Mucosa of descending colon (tissue), 3 donors: ENCODE data around the gene RCAN3. TPM values are rescaled to one million over a fixed set of nuclear protein-coding genes. Genes with fewer than 3 reads are reported as not detected.
A peak's percentile ranks its signal among the peaks of the same experiment; 100 is the strongest.
"Not testable (repeated sequence)": the region's sequence is repeated elsewhere in the genome, so short reads cannot be mapped to it uniquely, and the experiment has no call there.

Experiments
- ATAC-seq: fragments of 200-7000 bp; cut with Tn5 transposase; one replicate; pipeline ENCODE4 v1.9.1; 2020; ENCODE audit warnings: mild to moderate bottlenecking, moderate library complexity
- DNase-seq, 3 donors: peaks; one replicate each; pipeline ENCODE4 v3.0.0-alpha.2; 2020
- H3K36me3 ChIP-seq: fragments of 200-600 bp; one replicate; pipeline ENCODE4 v1.8.0; 2021; ENCODE audit warnings: low read depth, mild to moderate bottlenecking
- H3K4me1 ChIP-seq: fragments of 200-600 bp; one replicate; pipeline ENCODE4 v1.8.0; 2021; ENCODE audit warnings: low read depth, mild to moderate bottlenecking
- H3K4me3 ChIP-seq: fragments of 200-600 bp; one replicate; pipeline ENCODE4 v1.8.0; 2021; ENCODE audit warnings: mild to moderate bottlenecking
- H3K9me3 ChIP-seq: fragments of 200-600 bp; one replicate; pipeline ENCODE4 v1.8.0; 2021; ENCODE audit warnings: mild to moderate bottlenecking
- intact Hi-C, 2 donors: fragments of 100-400 bp; cut with DNase I in 1 of 2; cut with micrococcal nuclease in 1 of 2; formaldehyde crosslinking; loops; one replicate each; pipeline versions ENCODE4 v1.11.0 to v1.11.1; 2022; cut with DNase I, micrococcal nuclease
- total RNA-seq, 3 donors: library from RNA; stranded (reverse); fragmentation: NEBNext Ultra II Directional in 2 of 3; extraction: Animal tissue kit (Norgen Biotek cat#: 25700) in 2 of 3; gene quantifications; one replicate each; pipeline versions ENCODE4 v1.2.1 to v1.2.4, GENCODE V29; 2021 to 2023
- TF ChIP-seq, protein P1 (sequence below): fragments of 200-600 bp; IDR thresholded peaks from one replicate; pipeline ENCODE4 v1.8.0; 2022; ENCODE audit warnings: antibody characterized with exemption, mild to moderate bottlenecking
- donor health status: DM: no; HTN: no; CAD: no; lungs with moderate emphysema.
- donor health status: DM: no; HTN: no; CAD: no.
- donor health status: DM: no; HTN: yes; CAD: no.

Gene RCAN3
- total RNA-seq, 3 donors from 2014 or later = 9.2 to 15.0 (median 12.8) TPM

DNA sequence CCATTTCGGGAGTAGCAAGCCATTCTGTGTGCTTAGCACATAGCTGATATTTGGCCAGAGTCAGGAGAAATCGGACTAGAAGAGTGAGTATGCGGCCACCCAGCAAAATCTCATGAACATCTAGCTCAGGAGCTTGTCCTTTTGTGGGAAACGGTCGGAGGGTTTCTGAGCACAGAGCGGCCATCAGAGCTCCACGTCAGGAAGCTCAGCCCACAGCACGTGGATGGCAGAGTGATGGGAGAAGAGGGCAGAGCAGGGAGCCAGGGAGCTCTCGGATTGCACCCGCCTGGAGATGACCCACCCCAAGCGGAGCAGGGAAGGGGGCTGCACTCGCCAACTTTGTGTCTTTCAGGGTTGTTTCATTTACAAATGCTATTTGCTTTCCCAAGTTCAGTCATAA lies 13.9 kb downstream of the RCAN3 start:
- ATAC-seq (no peak), DNase-seq (no peak)
- no peak overlapping the region for H3K4me3 ChIP-seq
- H3K9me3 ChIP-seq = no peaks in the 10 kb centered on the region
- intact Hi-C loops = no loop called here
- TF ChIP-seq, protein P1, sequence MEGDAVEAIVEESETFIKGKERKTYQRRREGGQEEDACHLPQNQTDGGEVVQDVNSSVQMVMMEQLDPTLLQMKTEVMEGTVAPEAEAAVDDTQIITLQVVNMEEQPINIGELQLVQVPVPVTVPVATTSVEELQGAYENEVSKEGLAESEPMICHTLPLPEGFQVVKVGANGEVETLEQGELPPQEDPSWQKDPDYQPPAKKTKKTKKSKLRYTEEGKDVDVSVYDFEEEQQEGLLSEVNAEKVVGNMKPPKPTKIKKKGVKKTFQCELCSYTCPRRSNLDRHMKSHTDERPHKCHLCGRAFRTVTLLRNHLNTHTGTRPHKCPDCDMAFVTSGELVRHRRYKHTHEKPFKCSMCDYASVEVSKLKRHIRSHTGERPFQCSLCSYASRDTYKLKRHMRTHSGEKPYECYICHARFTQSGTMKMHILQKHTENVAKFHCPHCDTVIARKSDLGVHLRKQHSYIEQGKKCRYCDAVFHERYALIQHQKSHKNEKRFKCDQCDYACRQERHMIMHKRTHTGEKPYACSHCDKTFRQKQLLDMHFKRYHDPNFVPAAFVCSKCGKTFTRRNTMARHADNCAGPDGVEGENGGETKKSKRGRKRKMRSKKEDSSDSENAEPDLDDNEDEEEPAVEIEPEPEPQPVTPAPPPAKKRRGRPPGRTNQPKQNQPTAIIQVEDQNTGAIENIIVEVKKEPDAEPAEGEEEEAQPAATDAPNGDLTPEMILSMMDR = no peak
- H3K4me1 ChIP-seq = no peaks in the 10 kb centered on the region
- H3K36me3 ChIP-seq = no peaks in the 10 kb centered on the region

DNA sequence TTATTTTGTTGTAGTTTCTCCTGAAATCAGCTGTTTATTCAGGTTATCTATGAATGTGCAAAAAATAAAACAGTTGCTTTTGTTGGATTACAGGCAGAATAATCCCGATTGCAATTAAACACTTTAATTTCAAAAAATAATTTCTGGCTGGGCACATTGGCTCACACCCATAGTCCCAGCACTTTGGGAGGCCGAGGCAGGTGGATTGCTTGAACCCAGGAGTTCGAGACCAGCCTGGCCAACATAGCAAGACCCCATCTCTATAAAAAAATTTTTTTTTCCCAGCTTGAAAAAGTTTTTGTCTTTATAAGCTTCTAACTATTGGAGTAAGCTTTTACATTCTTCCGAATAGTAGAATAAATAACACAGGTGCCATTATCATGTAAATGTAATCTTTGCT lies 15.3 kb downstream of the RCAN3 start:
- intact Hi-C loops = no loop called here
- no peak overlapping the region for H3K4me3 ChIP-seq
- TF ChIP-seq, protein P1 = no peak
- H3K36me3 ChIP-seq = no peaks in the 10 kb centered on the region
- DNase-seq = no peak
- H3K4me1 ChIP-seq = no peaks in the 10 kb centered on the region
- H3K9me3 ChIP-seq = no peaks in the 10 kb centered on the region
- no peak for ATAC-seq

DNA sequence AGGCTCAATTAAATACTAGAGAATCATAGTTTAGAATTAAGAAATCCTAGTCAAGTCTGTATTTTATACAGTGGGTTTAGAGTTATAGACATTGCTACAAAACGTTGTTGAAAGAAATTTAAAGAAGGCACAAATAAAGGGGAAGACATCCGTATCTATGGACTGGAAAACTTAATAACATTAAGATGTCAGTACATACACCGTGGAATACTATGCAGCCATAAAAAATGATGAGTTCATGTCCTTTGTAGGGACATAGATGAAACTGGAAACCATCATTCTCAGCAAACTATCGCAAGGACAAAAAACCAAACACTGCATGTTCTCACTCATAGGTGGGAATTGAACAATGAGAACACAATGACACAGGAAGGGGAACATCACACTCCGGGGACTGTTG lies 17.6 kb downstream of the RCAN3 start:
- H3K9me3 ChIP-seq, intact Hi-C loops, H3K4me1 ChIP-seq, H3K36me3 ChIP-seq, DNase-seq, ATAC-seq, H3K4me3 ChIP-seq: not testable (repeated sequence)

DNA sequence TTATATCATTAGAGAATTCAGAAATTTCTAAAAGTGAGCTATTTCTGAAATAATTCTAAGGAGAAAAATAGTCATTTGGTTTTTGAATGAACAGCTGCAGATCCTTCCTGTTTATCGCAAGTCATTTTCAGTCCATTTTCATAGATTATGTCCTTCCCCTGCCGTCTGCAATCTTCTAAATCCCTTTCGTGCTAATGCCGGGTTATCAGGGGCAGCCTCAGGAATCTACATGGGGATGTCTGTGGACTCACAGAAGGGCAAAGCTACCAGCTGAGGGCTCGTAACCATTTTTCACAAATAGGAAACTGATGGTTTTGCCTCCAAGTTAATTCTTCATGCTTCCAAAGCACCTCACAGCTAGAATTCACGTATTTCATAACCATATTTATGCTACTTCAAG lies 23.0 kb downstream of the RCAN3 start:
- TF ChIP-seq, protein P1 = no peak
- Histone ChIP-seq H3K9me3 (no peaks in the 10 kb centered on the region), H3K4me3 (no peak overlapping the region), H3K36me3 (no peaks in the 10 kb centered on the region), H3K4me1 (no peaks in the 10 kb centered on the region)
- ATAC-seq (no peak), DNase-seq (no peak)
- intact Hi-C loops = no loop called here

DNA sequence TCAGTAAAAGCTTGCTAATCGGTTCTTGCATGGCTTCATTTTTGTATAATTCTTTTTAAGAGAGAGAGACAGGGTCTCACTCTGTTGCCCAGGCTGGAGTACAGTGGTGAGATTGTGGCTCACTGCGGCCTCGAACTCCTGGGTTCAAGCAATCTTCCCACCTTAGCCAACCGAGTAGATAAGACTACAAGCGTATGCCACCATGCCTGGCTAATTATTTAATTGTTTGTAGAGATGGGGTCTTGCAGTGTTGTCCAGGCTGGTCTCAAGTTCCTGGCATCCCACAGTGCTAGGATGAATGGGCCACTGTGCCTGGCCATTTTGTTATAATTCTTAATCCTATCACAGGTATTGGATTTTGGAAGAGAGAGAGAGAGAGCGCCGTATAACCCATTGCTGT lies 23.4 kb downstream of the RCAN3 start:
- ATAC-seq = no peak
- intact Hi-C loops = no loop called here
- Histone ChIP-seq H3K4me3 (no peak overlapping the region), H3K36me3 (no peaks in the 10 kb centered on the region), H3K4me1 (no peaks in the 10 kb centered on the region), H3K9me3 (no peaks in the 10 kb centered on the region)
- TF ChIP-seq, protein P1 = no peak
- no peak for DNase-seq

DNA sequence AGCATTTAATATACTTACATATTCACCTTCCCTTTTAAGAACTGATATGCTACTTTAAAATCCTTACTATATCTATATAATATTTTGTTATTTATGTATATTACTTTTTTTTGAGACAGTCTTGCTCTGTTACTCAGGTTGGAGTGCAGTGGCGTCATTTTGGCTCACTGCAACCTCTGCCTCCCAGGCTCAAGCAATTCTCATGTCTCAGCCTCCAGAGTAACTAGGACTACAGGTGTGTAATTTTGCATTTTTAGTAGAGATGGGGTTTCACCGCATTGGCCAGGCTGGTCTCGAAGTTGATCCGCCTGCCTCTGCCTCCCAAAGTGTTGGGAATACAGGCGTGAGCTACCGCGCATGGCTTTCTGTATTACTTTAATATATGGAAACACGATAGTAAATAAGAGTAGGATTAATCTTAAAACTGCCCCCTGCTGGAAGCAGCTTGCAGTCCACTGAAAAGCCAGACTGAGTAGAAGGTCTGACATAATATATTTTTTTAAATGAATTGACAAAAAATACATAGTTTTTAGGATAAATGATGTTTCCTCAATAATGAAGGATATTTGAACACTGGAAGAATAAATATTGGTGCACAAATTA lies 24.4 kb downstream of the RCAN3 start:
- Histone ChIP-seq H3K4me3 (no peak overlapping the region), H3K36me3 (no peaks in the 10 kb centered on the region), H3K9me3 (no peaks in the 10 kb centered on the region), H3K4me1 (no peaks in the 10 kb centered on the region)
- TF ChIP-seq, protein P1 = peak; percentile 29
- intact Hi-C loops = no loop called here
- ATAC-seq (peak; percentile 25), DNase-seq (peak in 1 of 3 donors; percentile 66)
